Measurements from ENCODE around the gene NRF1.
"Not testable (repeated sequence)": the region's sequence is repeated elsewhere in the genome, so short reads cannot be mapped to it uniquely, and the experiment has no call there.

- not testable (repeated sequence) for TF ChIP-seq CTCF (IDR thresholded peaks at IDR 0.05; ENCODE audit: low read length); EZH2 (optimal IDR thresholded peaks at IDR 0.05; ENCODE audit: low read depth, low read length); EZH2phosphoT487 (IDR thresholded peaks at IDR 0.05; ENCODE audit: low read length)
Measured at GRCh38 chr7:129604021-129604420, 7.5 kb upstream of the NRF1 start.
